HK-2 (cell line): ENCODE results near the gene GTPBP6.
"Not testable (repeated sequence)": the region's sequence is repeated elsewhere in the genome, so short reads cannot be mapped to it uniquely, and the experiment has no call there.

Experiments
- DNase-seq: peaks from one replicate; pipeline ENCODE4 v3.0.0-alpha.2; 2018; ENCODE audit not compliant: unreplicated experiment

GTPBP6 gene

DNA sequence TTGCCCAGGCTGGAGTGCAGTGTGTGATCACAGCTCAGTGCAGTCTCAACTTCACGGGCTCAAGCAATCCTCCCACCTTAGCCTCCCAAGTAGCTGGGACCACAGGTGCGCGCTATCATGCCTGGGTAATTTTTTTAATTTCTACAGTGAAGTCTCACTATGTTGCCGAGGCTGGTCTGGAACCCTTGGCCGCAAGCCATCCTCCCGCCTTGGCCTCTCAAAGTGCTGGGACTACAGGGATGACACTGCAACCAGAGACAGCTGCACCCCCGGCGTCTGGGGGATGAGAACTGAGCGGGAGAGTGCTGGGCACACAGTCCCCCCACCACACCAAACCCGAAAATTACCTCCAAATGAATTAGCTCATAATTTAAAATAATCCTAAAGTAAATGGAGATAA, 33.1 kb upstream of the GTPBP6 start:
- DNase-seq: no peak

DNA sequence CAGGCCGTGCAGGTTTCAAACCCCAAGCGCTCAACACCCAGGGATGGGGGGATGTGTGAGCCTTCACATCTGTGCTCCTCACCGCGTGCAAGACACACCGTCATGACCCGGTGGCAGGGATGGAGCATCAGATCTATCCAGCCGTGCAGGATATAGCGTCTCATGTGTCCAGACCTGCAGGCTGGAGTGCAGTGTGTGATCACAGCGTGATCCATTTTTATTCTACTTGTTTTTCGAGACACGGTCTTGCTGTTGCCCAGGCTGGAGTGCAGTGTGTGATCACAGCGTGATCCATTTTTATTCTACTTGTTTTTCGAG, 32.7 kb upstream of the GTPBP6 start:
- not testable (repeated sequence) for DNase-seq

DNA sequence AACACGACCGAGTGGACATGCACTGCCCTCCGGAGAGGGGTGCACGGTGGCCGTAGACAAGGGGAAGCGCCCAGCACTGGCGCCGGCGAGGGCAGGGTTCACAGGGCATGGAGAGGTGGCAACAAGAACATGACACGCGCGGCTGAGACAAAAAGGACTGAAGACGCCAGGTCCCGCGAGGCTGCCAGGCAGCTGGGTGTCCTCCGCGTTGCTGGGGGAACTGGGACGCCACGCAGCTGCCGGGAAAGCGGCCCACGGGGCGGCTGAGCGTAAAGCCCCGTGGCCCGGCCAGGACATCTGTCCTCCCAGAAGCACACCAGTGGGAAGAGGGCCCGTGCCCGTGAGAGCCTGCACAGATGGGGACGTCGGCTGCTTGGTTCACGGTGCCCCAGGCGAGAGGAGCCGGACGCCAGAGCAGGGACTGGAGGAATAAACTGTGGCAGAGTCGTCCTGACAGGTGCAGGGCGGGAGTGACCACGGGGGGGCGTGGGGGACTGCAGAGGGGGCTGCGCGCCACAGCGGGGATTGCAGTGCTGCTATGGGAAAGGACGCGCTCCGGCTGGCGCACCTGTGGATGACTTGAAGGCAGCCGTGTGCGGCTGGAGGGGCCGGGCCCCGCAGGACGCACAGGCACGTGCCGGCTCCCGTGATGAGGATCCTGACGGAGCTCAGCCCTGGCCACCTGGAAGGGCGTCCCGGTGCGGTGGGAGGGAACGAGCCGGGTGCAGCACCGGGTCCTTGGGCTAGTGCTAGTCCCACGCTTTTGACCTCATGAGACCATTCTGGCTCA, 32.1 kb upstream of the GTPBP6 start:
- DNase-seq: no peak

DNA sequence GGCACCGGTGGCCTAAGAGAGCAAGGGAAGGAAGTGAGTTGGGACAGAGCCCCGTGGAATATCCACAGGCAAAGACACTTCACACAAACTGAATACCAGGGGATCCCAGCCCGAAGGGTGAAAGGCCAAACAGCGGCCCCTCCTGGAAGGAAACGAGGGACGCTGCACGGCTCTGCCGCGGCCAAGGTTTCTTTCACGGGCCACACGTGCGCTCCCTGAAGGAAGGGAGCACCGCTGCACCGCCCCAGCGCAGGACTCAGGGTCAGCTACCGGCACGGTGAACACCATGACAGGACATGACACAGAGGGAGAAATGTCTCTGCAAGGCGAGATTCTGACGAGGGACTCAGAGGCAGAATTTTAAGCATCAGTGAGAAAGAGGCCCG, 31.5 kb upstream of the GTPBP6 start:
- DNase-seq: no peak

DNA sequence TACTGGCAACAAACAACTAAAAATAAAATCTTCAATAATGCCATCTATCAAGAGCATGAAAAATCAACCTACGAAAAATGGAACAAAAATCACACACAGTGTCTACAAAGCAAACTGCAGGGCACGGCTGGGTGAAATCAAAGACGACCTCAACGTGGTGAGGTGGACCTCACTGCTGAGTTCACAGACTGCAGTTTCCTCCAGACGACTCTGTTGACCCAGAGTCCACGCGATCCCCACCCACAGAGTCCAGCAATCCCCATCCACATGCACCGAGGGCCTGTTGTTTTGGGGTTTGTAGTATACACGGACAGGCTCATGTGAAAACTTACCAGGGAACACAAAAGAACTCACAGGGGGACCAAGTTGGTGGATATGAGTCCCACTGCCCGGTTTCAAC, 31.1 kb upstream of the GTPBP6 start:
- no peak for DNase-seq

DNA sequence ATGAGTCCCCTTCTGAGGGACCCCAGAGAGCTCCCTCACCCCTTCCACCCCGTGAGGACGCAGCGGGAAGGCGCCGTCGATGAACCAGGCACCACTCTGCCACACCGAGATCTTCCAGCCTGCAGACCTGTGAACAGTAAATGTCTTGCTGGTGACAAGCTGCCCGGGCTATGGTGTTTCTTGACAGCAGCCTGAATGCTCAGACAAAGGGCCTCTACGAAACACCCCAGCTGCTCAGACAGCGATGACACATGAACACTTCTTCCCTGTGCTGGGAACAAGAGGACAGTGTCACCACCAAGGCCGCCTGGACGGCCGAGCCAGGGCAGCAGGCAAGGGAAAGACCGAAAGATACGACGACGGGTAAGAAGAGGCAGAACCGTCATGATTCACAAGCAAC, 30.6 kb upstream of the GTPBP6 start:
- no peak for DNase-seq

DNA sequence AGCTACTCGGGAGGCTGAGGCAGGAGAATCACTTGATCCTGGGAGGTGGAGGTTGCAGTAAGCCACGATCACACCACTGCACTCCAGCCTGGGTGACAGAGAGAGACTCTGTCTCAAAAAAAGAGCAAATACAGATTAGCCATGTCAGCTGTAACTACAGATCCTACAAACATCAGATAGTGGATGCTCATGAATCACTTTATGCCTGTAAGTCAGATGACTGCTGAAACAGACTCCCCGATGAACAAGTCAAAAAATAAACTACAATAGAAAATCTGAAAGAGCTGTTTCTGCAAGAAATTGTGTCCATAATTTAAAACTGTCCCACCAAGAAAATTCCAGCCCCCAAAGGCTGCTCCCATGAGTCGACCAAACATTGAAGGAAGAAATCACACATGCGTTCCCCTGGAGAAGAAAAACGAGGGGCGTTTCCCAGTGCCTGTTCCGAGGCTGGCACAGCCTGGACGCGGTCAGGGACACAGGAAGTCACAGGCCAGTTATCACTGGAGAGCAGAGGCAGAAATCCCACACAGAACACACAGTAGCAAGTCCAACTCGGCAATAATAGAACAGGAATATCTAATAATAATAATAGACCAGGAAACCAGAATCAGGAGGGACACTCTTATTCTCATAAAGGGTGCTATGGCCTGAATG, 30.0 kb upstream of the GTPBP6 start:
- DNase-seq: no peak

DNA sequence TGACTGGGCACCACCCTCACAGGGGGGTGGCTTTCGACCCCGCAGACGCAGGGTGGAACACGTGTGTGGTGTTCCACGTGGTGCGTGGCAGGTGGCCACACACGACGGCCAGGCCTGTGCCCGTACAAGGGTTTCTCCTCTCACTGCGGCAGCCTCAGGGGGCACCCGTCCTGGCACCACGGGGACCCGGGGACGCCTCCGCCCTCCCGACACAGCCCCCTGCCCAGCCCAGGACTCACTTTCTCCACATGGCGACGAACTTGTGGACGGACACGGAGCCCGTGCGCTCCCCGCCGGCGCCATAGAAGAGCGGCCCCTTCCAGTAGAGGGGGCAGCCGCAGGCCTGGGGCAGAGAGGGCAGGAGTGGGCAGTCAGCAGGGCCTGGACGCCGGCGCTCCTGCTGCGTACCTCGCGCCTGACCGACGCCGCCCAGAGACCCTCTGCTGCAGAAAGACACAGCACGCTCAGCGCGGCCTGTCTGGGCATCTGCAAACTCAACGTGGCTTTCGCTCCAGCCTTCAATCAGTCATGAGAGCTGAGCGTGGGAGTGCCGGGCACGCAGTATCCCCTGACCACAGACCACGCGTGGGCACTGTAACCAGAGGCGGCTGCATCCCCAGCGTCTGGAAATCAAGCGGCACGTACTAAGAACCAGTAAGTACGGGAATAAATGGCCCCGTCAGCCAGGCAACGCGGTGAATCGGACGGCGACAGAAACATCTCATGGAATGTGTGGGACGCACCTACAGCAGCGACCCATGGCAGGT, 28.9 kb upstream of the GTPBP6 start:
- no peak for DNase-seq

DNA sequence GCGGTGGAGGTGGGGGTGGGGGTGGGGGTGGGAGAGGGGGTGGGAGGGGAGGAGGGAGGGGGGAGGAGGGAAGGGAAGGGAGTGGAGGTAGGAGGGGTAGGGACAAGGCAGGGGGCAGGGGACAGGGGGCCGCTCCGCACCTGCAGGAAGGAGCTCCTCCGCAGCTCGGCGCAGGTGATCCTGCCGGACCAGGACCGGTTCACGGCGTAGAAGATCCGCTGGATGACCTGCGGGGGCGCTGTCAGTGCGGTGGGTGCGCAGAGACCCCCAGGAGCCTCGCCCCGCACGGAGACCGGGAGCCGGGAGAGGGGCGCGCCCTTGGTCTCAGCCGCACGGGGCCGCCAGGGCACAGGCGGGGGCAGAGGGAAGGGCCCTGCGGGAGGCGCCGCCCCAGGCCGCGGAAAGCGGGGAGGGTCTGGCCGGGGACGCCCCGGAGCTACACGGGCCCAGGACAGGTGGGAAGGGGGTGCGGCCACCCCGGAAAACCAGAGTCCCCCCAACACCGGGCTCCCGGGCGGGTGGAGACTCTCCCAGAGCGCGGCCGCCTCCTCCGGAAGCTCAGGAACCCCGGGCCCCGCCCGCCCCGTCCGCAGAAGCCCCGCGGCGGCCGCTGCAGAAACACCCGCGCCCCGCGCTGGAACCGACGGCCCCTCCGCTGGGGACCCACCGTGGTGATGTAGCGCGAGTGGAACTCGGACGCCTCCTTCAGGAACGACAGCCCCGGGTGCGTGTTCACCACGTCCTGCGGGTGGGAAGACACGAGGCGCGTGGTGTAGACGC, 27.6 kb upstream of the GTPBP6 start:
- DNase-seq: no peak

DNA sequence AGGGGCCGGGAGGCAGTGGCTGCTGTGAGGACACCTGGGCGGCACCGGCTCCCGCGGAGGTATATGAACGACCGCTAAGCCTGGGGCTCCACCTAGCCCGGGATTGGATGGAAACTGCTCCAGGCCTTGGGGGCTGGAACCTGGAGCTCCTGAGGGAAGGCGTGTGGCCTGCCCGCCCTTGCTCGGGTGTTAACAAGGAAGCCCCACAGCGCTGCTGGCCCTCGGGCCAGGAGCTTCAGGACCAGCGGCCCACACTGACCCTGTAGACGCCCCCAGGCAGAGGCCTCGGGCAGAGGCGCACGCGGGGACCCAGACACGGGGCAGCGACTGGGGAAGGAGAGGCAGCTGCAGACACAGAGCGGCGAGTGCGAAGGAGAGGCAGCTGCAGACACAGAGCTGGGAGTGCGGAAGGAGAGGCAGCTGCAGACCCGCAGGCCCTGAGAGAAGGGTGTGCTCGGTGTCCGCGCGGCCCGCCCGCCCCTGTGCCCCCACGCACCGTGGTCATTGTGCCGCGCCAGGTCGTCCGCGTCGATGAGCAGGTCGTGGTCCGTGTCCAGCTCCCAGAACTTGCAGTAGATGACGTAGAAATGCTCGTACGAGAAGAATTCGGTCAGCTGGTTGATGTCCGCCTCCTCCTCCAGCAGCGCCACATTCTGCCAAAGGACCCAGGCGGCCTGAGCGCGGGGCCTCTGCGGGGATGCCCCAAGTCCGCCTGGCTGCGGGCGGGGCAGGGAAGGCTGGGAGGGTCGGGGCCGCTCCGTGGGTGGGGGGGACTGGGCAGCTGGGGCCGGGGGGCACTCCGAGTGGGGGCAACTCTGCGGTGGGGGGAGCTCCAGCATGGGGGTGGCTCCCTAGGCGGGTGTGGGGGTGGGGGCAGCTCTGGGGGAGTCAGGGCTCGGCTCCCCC, 26.7 kb upstream of the GTPBP6 start:
- DNase-seq: no peak

DNA sequence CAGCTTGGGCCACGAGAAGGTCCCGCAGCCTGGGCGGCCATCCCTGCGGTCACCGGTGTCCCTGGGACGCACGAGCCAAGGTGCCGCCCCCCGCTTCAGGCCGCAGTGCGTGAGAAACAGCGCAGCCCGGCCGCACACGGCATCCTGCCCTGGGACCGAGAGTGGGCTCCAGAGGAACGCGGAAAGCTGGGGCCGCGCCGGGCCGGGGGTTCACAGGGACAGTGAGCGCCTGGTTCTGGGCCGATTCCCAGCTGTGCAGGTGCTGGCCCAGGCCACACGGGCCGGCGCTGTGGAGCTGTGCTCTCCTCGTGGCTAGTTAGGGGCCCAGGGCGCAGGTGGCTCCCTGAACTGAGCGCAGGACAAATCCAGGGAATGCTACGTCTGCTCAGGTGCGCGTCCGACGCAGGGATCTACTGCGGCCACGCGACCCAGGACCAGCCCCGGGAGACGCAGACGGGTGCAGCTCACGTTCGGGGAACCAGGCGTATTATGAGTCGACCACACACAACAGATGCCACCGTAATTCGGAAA, 25.8 kb upstream of the GTPBP6 start:
- DNase-seq: no peak

DNA sequence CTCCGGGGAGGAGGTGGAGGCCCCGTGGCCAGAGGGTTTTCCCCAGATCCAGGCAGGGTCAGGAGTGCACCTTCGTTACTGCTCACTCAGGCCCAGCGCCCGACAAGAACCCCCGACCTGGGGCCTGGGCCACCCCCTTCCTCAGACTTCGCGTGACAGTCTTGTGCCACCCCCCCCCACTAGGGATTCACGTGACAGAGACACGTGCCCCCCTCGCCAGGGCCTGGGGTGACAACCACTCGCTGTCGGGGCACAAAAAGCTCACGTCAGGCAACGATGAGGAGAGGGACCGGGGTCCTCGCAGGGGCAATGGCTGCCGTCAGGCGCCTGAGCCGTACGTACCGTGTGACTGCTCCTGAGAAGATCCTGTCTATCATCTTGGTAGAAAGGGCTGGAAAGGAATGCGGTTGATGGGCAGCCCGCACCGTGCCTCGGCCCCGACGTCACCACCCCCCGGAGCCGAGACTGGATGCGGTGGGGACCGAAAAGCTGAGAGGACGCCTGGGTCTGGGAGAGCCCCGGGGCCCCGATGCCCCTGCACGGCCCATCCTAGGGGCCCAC, 23.0 kb upstream of the GTPBP6 start:
- DNase-seq: no peak

DNA sequence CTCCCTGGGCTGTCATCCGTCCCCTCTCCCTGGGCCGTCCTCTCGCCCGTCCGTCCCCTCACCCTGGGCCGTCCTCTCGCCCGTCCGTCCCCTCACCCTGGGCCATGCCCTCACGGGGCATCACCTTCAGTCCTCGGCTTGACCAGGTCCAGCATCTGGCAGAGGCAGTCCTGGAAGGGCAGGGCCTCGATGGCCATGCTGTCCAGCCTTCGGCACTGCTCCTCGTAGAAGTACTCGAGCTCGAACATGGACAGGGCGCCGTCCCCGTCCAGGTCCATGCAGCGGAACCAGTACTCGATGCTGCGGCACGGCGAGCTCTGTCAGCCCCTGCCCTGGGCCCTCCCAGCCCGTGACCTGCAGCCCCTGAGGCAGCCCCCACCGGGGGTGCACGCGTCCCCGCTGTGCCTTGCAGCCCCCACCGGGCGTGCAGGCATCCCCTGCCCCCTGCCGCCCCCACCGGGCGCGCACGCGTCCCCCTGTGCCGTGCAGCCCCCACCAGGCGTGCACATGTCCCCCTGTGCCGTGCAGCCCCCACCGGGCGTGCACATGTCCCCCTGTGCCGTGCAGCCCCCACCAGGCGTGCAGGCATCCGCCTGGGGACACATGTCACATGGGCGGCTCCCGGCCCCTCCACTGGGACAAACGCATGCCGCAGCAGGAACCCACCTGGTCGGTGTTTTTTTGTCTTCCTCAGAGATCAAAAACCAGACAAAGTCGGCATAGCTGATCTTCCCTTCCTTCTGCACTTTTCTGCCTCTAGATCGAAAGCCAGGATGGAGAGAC, 22.2 kb upstream of the GTPBP6 start:
- no peak for DNase-seq

DNA sequence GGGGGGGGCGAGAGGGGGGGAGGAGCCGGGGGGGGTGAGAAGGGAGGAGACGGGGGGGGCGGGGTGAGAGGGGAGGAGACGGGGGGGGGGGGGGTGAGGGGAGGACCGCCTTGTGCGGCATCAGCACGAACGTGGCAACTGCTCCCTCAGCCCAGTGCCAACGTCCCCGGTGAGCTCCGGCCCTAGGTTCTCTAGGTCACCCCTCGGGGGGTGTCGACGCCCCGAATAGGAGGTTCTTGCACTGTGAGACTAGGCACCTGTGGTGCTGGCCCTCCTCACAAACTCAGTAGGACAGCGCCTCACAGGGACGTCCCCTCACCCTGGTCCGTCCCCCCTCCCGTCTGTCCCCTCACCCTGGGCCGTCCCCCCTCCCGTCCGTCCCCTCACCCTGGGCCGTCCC, 21.5 kb upstream of the GTPBP6 start:
- no peak for DNase-seq

DNA sequence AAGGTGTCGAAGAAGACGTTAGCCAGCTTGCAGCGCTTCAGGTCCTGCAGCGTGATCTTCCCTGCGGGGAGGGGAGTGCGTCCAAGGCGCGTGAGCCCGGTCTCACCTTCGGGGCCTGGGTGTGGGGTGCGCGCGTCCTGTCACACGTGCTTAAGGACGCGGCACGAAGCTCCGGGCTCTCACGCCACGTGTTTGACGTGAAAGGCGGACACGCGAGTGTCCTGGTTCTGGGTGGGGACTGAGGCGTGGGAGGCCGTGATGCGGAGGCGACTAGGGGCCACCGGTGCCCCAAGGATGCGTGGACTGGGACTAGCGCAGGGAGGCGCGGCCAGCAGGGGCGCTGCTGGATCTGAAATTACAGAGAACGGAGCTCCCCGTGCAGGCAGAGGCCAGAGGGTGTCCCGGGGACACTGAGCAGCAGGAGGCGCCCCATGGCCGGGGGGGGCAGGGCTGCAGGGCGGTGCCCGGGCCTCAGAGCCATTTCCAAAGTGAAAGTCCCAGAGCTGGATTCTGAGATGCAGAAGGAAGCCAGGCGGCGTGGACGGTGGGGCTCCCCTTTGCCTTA, 20.3 kb upstream of the GTPBP6 start:
- DNase-seq: no peak

DNA sequence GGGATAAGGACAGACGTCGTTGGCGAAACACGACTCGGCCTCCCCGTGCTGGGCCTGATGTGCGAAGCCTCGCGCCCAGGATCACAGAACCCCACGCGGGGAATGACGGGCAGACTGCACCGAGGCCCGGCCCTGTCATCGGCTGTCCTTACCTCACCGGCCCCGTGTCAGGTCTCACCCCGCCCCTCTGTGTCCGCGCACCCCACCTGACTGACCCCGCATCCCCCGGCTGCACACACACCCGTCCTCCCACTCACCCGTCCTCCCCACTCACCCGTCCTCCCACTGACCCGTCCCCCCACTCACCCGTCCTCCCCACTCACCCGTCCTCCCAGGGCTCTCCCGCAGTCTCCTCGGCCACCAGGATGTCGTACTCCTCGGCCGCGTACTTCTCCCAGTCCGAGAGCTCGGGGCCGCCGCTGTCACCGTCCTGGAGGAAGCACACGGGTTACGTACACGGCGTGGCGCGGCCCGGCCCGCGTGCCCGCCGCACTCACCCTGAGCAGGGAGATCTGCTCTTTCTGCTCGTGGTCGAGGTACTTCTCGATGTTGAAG, 19.8 kb upstream of the GTPBP6 start:
- no peak for DNase-seq

DNA sequence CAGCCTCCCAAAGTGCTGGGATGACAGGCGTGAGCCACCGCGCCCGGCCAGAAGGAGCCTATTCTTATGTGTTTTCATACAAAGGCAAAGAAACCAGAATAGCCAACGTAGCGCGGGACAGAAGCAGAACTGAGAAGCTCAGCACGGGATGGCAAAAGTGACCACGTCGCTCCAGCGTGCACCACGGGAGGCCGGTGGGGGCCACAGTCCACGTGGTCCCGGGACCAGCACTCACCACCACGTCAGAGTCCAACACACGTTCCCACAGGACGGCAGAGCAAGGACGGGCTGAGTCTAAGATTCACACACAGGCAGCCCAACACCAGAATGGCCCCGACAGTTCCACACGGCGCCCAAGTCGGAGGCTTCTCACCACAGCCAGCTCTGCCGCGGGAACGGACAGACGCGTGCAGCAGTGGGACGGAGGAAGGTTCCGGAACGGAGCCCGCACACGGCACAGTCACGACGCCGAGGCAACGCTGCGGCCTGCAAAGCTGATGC, 18.8 kb upstream of the GTPBP6 start:
- DNase-seq: no peak

DNA sequence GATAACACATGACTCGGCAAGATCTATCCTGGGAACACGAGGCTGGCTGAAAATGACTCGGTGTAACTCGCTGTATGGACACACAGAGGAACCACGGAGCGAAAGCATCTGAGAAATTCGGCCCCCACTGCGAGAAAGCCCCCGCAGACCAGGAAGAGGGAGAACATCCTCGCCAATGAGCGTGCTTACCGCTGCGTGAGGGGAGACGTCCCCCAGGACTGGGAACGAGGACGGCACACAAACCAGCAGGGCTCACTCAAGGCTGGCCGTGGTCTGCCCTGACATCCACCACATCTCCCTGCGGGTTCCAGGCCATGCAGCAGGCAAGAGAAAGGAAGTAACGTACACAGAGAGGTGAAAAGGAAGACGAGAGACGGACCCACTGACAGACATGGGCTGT, 17.6 kb upstream of the GTPBP6 start:
- DNase-seq: no peak

DNA sequence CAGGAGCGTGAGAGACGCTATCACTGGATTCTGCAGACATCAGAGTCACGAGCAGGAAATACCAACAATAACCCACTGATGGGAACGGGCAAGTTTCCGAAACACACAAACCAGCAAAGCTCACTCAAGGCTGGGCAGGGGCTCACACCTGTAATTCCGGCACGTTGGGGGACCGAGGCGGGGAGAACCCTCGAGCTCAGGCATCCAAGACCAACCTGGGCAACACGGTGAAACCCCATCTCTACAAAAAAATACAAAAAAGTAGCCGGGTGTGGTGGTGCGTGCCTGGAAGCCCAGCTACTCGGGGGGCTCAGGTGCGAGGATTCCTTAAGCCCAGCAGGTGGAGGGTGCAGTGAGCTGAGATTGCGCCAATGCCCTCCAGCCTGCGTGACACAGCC, 17.2 kb upstream of the GTPBP6 start:
- DNase-seq: no peak
